MM.1S (cell line): ENCODE measurements around the gene TOMM6.
"Not testable (repeated sequence)": the region's sequence is repeated elsewhere in the genome, so short reads cannot be mapped to it uniquely, and the experiment has no call there.

Source experiments
- DNase-seq: peaks from one replicate; pipeline ENCODE4 v3.0.0-alpha.2; 2015
- H2AFZ ChIP-seq: fragments of 300-600 bp; sonication (generic); 2 replicates; pipeline ENCODE4 v1.6.0; 2016; ENCODE audit warnings: antibody characterized with exemption, low read length
- H3F3A ChIP-seq: fragments of 300-600 bp; sonication (generic); 2 replicates; pipeline ENCODE4 v1.6.1; 2016; ENCODE audit warnings: mild to moderate bottlenecking, antibody characterized with exemption, low read length, moderate library complexity, mixed read lengths; ENCODE audit not compliant: insufficient read depth
- H3K27ac ChIP-seq: fragments of 300-600 bp; sonication (generic); 2 replicates; pipeline ENCODE4 v1.5.1; 2016; ENCODE audit warnings: mild to moderate bottlenecking, low read length
- H3K27me3 ChIP-seq: fragments of 300-600 bp; sonication (generic); replicated peaks from 2 replicates; pipeline ENCODE4 v1.6.0; 2016; ENCODE audit warnings: low read length; ENCODE audit not compliant: insufficient read depth
- H3K36me3 ChIP-seq: fragments of 300-600 bp; sonication (generic); replicated peaks from 2 replicates; pipeline ENCODE4 v1.6.1; 2016; ENCODE audit warnings: mild to moderate bottlenecking, low read length, mixed read lengths; ENCODE audit not compliant: insufficient read depth
- H3K4me1 ChIP-seq: fragments of 300-600 bp; sonication (generic); 2 replicates; pipeline ENCODE4 v1.6.1; 2016; ENCODE audit warnings: low read length, mixed read lengths
- H3K4me2 ChIP-seq: fragments of 300-600 bp; sonication (generic); 2 replicates; pipeline ENCODE4 v1.6.0; 2016; ENCODE audit warnings: low read depth, low read length
- H3K4me3 ChIP-seq: fragments of 300-600 bp; sonication (generic); 2 replicates; pipeline ENCODE4 v1.5.1; 2016; ENCODE audit warnings: low read length, mixed read lengths
- H3K79me2 ChIP-seq: fragments of 300-600 bp; sonication (generic); 2 replicates; pipeline ENCODE4 v1.6.1; 2016; ENCODE audit warnings: mixed run types, low read length, mixed read lengths
- H3K9ac ChIP-seq: fragments of 300-600 bp; sonication (generic); 2 replicates; pipeline ENCODE4 v1.6.1; 2016; ENCODE audit warnings: low read length, mixed read lengths
- H3K9me2 ChIP-seq: fragments of 300-600 bp; sonication (generic); replicated peaks from 2 replicates; pipeline ENCODE4 v1.6.1; 2016; ENCODE audit warnings: mild to moderate bottlenecking, low read length, mixed read lengths; ENCODE audit not compliant: insufficient read depth
- H3K9me3 ChIP-seq: fragments of 300-600 bp; sonication (generic); replicated peaks from 2 replicates; pipeline ENCODE4 v1.6.1; 2016; ENCODE audit warnings: mild to moderate bottlenecking, low read length, mixed read lengths; ENCODE audit not compliant: insufficient read depth
- H4K20me1 ChIP-seq: fragments of 300-600 bp; sonication (generic); 2 replicates; pipeline ENCODE4 v1.6.1; 2016; ENCODE audit warnings: mild to moderate bottlenecking, low read length, moderate library complexity, mixed read lengths; ENCODE audit not compliant: insufficient read depth
- EZH2 ChIP-seq: fragments of 300-600 bp; sonication (generic); optimal IDR thresholded peaks from 2 replicates; pipeline ENCODE3; 2017; ENCODE audit warnings: low read depth, mild to moderate bottlenecking, antibody characterized with exemption, low read length, mixed read lengths
- EZH2phosphoT487 ChIP-seq: fragments of 300-600 bp; sonication (generic); IDR thresholded peaks from 2 replicates; pipeline ENCODE4 v1.6.1; 2018; ENCODE audit warnings: antibody characterized with exemption, low read length
- TF ChIP-seq, protein P1 (sequence below): fragments of 300-600 bp; sonication (generic); IDR thresholded peaks from 2 replicates; pipeline ENCODE4 v1.5.1; 2016; ENCODE audit warnings: antibody characterized with exemption, low read length, mixed read lengths

The TOMM6 gene

GRCh38 chr6:41801380-41801779 is 13.9 kb downstream of the TOMM6 start:
- TF ChIP-seq, protein P1, sequence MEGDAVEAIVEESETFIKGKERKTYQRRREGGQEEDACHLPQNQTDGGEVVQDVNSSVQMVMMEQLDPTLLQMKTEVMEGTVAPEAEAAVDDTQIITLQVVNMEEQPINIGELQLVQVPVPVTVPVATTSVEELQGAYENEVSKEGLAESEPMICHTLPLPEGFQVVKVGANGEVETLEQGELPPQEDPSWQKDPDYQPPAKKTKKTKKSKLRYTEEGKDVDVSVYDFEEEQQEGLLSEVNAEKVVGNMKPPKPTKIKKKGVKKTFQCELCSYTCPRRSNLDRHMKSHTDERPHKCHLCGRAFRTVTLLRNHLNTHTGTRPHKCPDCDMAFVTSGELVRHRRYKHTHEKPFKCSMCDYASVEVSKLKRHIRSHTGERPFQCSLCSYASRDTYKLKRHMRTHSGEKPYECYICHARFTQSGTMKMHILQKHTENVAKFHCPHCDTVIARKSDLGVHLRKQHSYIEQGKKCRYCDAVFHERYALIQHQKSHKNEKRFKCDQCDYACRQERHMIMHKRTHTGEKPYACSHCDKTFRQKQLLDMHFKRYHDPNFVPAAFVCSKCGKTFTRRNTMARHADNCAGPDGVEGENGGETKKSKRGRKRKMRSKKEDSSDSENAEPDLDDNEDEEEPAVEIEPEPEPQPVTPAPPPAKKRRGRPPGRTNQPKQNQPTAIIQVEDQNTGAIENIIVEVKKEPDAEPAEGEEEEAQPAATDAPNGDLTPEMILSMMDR, result peak; percentile 36
- TF ChIP-seq EZH2phosphoT487, result no peak
- Histone ChIP-seq H3K4me1 (no peaks in the 10 kb centered on the region), H3K9me3 (no peaks in the 10 kb centered on the region), H3K27me3 (no peaks in the 10 kb centered on the region), H3K27ac (no peak overlapping the region), H3K4me3 (no peak overlapping the region), H3K36me3 (0 out of 2 replicates have a peak, but pooled peaks cover 2% of the 10 kb centered on the region), H3K9ac (no peak overlapping the region), H3K4me2 (no peak overlapping the region), H3K9me2 (no peaks in the 10 kb centered on the region), H2AFZ (no peak overlapping the region), H4K20me1 (no peaks in the 10 kb centered on the region), H3K79me2 (no peaks in the 10 kb centered on the region; the same call in 1 of the 2 replicates), H3F3A (no peaks in the 10 kb centered on the region)
- no peak for DNase-seq

GRCh38 chr6:41805830-41806774 is 18.6 kb downstream of the TOMM6 start:
- TF ChIP-seq EZH2phosphoT487, result no peak
- no peak for TF ChIP-seq EZH2
- TF ChIP-seq, protein P1, result no peak
- H3K4me1 ChIP-seq, result peaks cover 4% of the 10 kb centered on the region

DNA sequence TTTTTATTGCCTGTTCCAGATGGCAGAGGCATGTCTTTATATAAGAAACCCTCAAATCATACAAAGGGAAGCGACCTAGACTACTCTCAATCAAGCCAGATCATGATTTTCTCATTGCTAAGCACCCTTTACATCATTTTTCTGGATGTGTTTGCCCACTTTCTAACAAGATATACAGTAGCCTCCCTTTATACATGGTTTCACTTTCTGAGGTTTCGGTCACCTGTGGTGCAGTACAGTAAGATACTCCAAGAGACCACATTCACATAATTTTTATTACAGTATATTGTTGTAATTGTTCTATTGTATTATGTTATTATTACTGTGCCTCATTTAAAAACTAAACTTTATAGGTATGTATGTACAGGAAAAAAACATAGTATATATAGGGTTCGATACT is 23.6 kb downstream of the TOMM6 start:
- Histone ChIP-seq H3K9me3 (no peaks in the 10 kb centered on the region), H3K4me3 (no peak overlapping the region), H3K4me2 (peak overlapping the region; percentile 20; the same call in 1 of the 2 replicates), H4K20me1 (0 out of 2 replicates have a peak, but pooled peaks cover 5% of the 10 kb centered on the region), H3K36me3 (no peaks in the 10 kb centered on the region), H3K9me2 (no peaks in the 10 kb centered on the region), H3K27ac (no peak overlapping the region), H2AFZ (no peak overlapping the region), H3K9ac (no peak overlapping the region), H3F3A (peaks cover 5% of the 10 kb centered on the region; the same call in 1 of the 2 replicates), H3K4me1 (peaks cover 9% of the 10 kb centered on the region), H3K79me2 (no peaks in the 10 kb centered on the region), H3K27me3 (no peaks in the 10 kb centered on the region)
- peak; percentile 68 for DNase-seq
- TF ChIP-seq, protein P1, result no peak
- no peak for TF ChIP-seq EZH2phosphoT487
- no peak for TF ChIP-seq EZH2

More at GRCh38 chr6:41805830-41806774, 18.6 kb downstream of the TOMM6 start:
- 0 out of 2 replicates have a peak, but pooled peaks cover 2% of the 10 kb centered on the region for H3K36me3 ChIP-seq
- H4K20me1 ChIP-seq, result no peaks in the 10 kb centered on the region
- no peak overlapping the region for H3K27ac ChIP-seq
- H3K9me3 ChIP-seq, result no peaks in the 10 kb centered on the region
- H3K4me3 ChIP-seq, result no peak overlapping the region
- no peak overlapping the region for H2AFZ ChIP-seq
- no peaks in the 10 kb centered on the region for H3K27me3 ChIP-seq
- H3K4me2 ChIP-seq, result no peak overlapping the region
- H3K79me2 ChIP-seq, result no peaks in the 10 kb centered on the region; the same call in 1 of the 2 replicates
- H3F3A ChIP-seq, result no peaks in the 10 kb centered on the region
- H3K9me2 ChIP-seq, result no peaks in the 10 kb centered on the region
- no peak overlapping the region for H3K9ac ChIP-seq
- DNase-seq, result no peak

DNA sequence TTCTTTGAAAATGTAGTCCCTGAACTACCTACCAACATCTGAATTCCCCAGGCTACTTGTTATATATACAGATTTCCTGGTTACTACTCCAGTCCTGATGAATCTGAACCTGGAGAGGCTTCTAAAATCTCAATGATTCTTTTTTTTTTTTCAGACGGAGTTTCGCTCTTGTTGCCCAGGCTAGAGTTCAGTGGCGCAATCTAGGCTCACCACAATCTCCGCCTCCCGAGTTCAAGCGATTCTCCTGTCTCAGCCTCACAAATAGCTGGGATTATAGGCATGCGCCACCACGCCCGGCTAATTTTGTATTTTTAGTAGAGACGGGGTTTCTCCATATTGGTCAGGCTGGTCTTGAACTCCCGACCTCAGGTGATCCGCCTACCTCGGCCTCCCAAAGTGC is 24.5 kb downstream of the TOMM6 start:
- H3F3A ChIP-seq, H3K27ac ChIP-seq, H3K9ac ChIP-seq, H3K79me2 ChIP-seq, H3K9me2 ChIP-seq, H3K4me3 ChIP-seq, H3K4me2 ChIP-seq, H2AFZ ChIP-seq, H3K36me3 ChIP-seq, DNase-seq, H4K20me1 ChIP-seq, H3K4me1 ChIP-seq, H3K27me3 ChIP-seq, H3K9me3 ChIP-seq: not testable (repeated sequence)
